GM19351 (cell line): ENCODE results near the gene CERT1.
"Not testable (repeated sequence)": the region's sequence is repeated elsewhere in the genome, so short reads cannot be mapped to it uniquely, and the experiment has no call there.

Experiments
- ATAC-seq: cut with Tn5 transposase; IDR thresholded peaks from one replicate; pipeline ENCODE4 v1.9.1; 2021; ENCODE audit warnings: mild to moderate bottlenecking, moderate library complexity; ENCODE audit not compliant: unreplicated experiment

CERT1 gene

GRCh38 chr5:75511435-75512382, at the start of gene CERT1, which contains the start of gene POLK:
TSS of gene CERT1 (minus strand) at chr5:75511629. CDS start at chr5:75511207, 422 bp downstream.
TSS of gene POLK (plus strand) at chr5:75511891.
- peak; percentile 69 for ATAC-seq

- not testable (repeated sequence) for ATAC-seq
These were observed 49.2 kb upstream of the CERT1 start for GRCh38 chr5:75560655-75561054.

- no peak for ATAC-seq
These were observed 47.7 kb upstream of the CERT1 start for GRCh38 chr5:75558981-75559632.

GRCh38 chr5:75558221-75558620, 46.8 kb upstream of the CERT1 start:
- no peak for ATAC-seq

GRCh38 chr5:75553358-75553757, 41.9 kb upstream of the CERT1 start:
- ATAC-seq, result no peak

- no peak for ATAC-seq
These were observed 41.3 kb upstream of the CERT1 start for GRCh38 chr5:75552764-75553163.

GRCh38 chr5:75551471-75551870, 40.0 kb upstream of the CERT1 start:
- ATAC-seq, result no peak

- no peak for ATAC-seq
These were observed 39.2 kb upstream of the CERT1 start for GRCh38 chr5:75550597-75550996.

GRCh38 chr5:75547812-75548211, 36.4 kb upstream of the CERT1 start:
- ATAC-seq, result no peak

- ATAC-seq, result no peak
These were observed 35.4 kb upstream of the CERT1 start for GRCh38 chr5:75546830-75547229.

- ATAC-seq, result no peak
These were observed 33.7 kb upstream of the CERT1 start for GRCh38 chr5:75545131-75545530.

- ATAC-seq, result no peak
These were observed 26.8 kb upstream of the CERT1 start for GRCh38 chr5:75538211-75538610.

- ATAC-seq, result no peak
These were observed 25.4 kb upstream of the CERT1 start for GRCh38 chr5:75536694-75537360.

- ATAC-seq, result no peak
These were observed 24.7 kb upstream of the CERT1 start for GRCh38 chr5:75536147-75536546.

- ATAC-seq, result no peak
These were observed 23.3 kb upstream of the CERT1 start for GRCh38 chr5:75534734-75535133.

GRCh38 chr5:75533716-75534115, 22.3 kb upstream of the CERT1 start:
- ATAC-seq, result not testable (repeated sequence)

GRCh38 chr5:75532190-75532589, 20.8 kb upstream of the CERT1 start:
- no peak for ATAC-seq

- ATAC-seq, result no peak
These were observed 17.8 kb upstream of the CERT1 start for GRCh38 chr5:75529185-75529584.

- ATAC-seq, result no peak
These were observed 14.6 kb upstream of the CERT1 start for GRCh38 chr5:75526070-75526469.

- ATAC-seq, result no peak
These were observed 13.9 kb upstream of the CERT1 start for GRCh38 chr5:75525344-75525743.

GRCh38 chr5:75524591-75524990, 13.2 kb upstream of the CERT1 start:
- ATAC-seq, result no peak
